ENCODE data around the gene HAPLN1. TPM values are rescaled to one million over a fixed set of nuclear protein-coding genes. Genes with fewer than 3 reads are reported as not detected.
A peak's percentile ranks its signal among the peaks of the same experiment; 100 is the strongest.

Gene HAPLN1
- polyA plus RNA-seq, 2 of the 4 experiments (the other 2 are of a cell fraction): not detected

DNA sequence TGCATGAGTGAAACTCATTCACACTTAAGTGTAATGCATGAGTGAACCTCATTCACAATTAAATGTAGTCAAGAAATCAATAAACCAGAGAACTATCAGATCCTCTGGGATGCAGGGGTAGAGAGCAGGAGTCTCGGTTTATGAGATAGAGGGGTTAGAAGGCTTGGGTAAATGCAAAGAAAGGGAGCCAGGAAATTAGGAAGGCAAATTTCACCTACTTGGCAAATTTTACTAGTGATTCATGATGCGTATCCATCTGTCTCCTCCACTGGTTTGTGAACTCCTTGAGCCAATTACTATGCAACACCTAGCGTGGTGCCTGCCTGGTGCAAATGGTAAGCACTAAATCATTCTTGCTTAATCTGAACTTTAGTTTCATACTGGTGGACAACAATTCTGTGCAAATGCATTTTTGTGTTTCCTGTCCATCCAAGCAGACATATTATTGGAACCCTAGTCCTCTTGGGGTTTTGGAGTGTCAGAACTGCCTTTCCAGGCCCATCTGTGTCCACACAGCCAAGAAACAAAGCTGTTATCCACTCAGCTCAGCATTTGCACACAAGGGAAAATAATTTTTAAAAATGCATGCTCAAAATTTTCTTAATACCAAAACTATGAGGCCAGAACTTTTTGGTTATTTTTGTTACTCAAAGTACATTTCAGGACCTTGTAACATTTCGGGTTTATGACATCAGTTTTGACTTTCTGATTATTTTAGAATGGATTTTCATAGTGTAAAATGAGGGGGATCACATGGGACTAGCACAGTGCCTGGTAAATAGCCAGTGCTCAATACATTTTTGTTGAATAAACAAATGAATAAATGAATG, 5.2 kb downstream of the HAPLN1 start:
- Histone ChIP-seq H3K4me2 (no peak overlapping the region), H3K4me1 (no peaks in the 10 kb centered on the region), H3K4me3 (no peak overlapping the region), H3K27ac (no peak overlapping the region), H3K9me3 (no peaks in the 10 kb centered on the region)
- DNase-seq (ENCODE audit: low read depth in 1 of 2, low spot score in 1 of 2) (no peak), FAIRE-seq (no peak), ATAC-seq (no peak)
- WGBS (ENCODE audit: missing lambda C conversion rate): 25% methylated on average over 4 of the region's 4 CpGs
- POLR2A ChIA-PET: no interaction called here
- TF ChIP-seq RAD21 (conservative IDR thresholded peaks at IDR 0.05 in 1 of 2, IDR thresholded peaks at IDR 0.05 in 1 of 2): no peak
- TF ChIP-seq MAZ (IDR thresholded peaks at IDR 0.05; ENCODE audit: borderline replicate concordance, low read depth, low read length): no peak
- TF ChIP-seq HOXA7 (CRISPR knock-in tag; IDR thresholded peaks at IDR 0.05): no peak
- TF ChIP-seq POLR2A (IDR thresholded peaks at IDR 0.05; ENCODE audit: low read length): no peak
- CTCF ChIA-PET: interaction anchor here (1.0 kb wide), 1 partner anchor 1403 kb away, joined by 3 read pairs; no protein-coding TSS in a partner anchor

GRCh38 chr5:83714810-83715209, 5.8 kb downstream of the HAPLN1 start:
- ATAC-seq (no peak), FAIRE-seq (no peak), DNase-seq (ENCODE audit: low read depth in 1 of 2, low spot score in 1 of 2) (no peak)
- no peaks in the 10 kb centered on the region for H3K9me3 ChIP-seq
- H3K4me2 ChIP-seq: no peak overlapping the region
- H3K27ac ChIP-seq: no peak overlapping the region
- WGBS (ENCODE audit: missing lambda C conversion rate): 20% methylated on average over 1 of the region's 1 CpG
- H3K4me1 ChIP-seq: no peaks in the 10 kb centered on the region
- CTCF ChIA-PET: no interaction called here
- H3K4me3 ChIP-seq: no peak overlapping the region
- TF ChIP-seq TFCP2L1 (CRISPR knock-in tag; IDR thresholded peaks at IDR 0.05) (no peak), NFE2L2 (conservative IDR thresholded peaks at IDR 0.05; ENCODE audit: low read length) (no peak), ZNF302 (CRISPR knock-in tag; IDR thresholded peaks at IDR 0.05) (no peak), SMC3 (IDR thresholded peaks at IDR 0.05) (no peak), RFX5 (IDR thresholded peaks at IDR 0.05) (no peak), POLR2A (IDR thresholded peaks at IDR 0.05; ENCODE audit: low read length) (no peak), HDAC2 (IDR thresholded peaks at IDR 0.05) (no peak), EHF (CRISPR knock-in tag; IDR thresholded peaks at IDR 0.05) (no peak), HEYL (CRISPR knock-in tag; IDR thresholded peaks at IDR 0.05) (no peak), HOXA7 (CRISPR knock-in tag; IDR thresholded peaks at IDR 0.05) (no peak)
- TF ChIP-seq, protein P1, sequence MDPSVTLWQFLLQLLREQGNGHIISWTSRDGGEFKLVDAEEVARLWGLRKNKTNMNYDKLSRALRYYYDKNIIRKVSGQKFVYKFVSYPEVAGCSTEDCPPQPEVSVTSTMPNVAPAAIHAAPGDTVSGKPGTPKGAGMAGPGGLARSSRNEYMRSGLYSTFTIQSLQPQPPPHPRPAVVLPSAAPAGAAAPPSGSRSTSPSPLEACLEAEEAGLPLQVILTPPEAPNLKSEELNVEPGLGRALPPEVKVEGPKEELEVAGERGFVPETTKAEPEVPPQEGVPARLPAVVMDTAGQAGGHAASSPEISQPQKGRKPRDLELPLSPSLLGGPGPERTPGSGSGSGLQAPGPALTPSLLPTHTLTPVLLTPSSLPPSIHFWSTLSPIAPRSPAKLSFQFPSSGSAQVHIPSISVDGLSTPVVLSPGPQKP (IDR thresholded peaks at IDR 0.05; ENCODE audit: low read depth, low read length): no peak
- POLR2A ChIA-PET: no interaction called here

DNA sequence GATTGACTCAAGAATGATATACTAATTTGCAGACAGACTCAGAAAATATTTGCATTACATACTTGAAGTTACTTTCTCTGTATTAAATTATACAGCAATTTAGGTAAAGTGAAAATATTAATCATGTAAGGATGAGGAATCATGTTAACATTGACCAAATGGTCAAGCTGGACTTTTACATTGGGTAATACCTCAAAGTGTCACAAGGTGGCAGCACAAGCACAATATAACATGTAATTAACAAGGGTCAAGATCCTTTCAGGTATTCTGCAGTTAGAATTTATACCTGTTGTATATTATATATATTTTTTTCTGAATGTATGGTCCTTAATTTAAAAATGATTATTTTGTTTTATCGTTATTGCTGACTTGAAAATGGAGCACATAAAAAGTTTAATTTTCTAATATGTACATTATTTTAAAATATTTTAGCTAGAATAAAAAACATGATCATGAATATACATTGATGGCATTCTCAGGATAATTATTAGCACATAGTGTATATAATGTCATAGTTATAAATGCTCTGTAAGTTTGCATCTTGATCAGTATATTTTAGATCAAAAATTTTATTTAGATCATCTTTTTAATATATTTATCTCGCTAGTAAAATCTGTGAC, 8.6 kb downstream of the HAPLN1 start:
- DNase-seq (ENCODE audit: low read depth in 1 of 2, low spot score in 1 of 2): peak; percentile 23 to 59

More for the DNA sequence above, 8.6 kb downstream of the HAPLN1 start:
- no peak overlapping the region for H3K4me3 ChIP-seq
- ATAC-seq (peak in 1 of 2 experiments; percentile 70; a peak in 3 of 6 replicates), FAIRE-seq (peak; percentile 79)
- ChIA-PET CTCF (interaction anchor here (0.6 to 3.7 kb wide), 8 partner anchors 10 to 1424 kb away, joined by 3 to 19 read pairs (median 4); partner anchors contain the start of gene HAPLN1), POLR2A (no interaction called here)
- H3K4me2 ChIP-seq: no peak overlapping the region
- WGBS (ENCODE audit: missing lambda C conversion rate): 23% methylated on average over 2 of the region's 2 CpGs
- TF ChIP-seq SMC3 (IDR thresholded peaks at IDR 0.05) (peak; percentile 56), HEYL (CRISPR knock-in tag; IDR thresholded peaks at IDR 0.05) (no peak), SREBF2 (IDR thresholded peaks at IDR 0.05) (no peak), RAD21 (conservative IDR thresholded peaks at IDR 0.05 in 1 of 2, IDR thresholded peaks at IDR 0.05 in 1 of 2) (peak; percentile 62 to 65)
- TF ChIP-seq, protein P2, sequence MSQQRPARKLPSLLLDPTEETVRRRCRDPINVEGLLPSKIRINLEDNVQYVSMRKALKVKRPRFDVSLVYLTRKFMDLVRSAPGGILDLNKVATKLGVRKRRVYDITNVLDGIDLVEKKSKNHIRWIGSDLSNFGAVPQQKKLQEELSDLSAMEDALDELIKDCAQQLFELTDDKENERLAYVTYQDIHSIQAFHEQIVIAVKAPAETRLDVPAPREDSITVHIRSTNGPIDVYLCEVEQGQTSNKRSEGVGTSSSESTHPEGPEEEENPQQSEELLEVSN (IDR thresholded peaks at IDR 0.05; ENCODE audit: borderline replicate concordance, low read depth): no peak
- TF ChIP-seq, protein P3, sequence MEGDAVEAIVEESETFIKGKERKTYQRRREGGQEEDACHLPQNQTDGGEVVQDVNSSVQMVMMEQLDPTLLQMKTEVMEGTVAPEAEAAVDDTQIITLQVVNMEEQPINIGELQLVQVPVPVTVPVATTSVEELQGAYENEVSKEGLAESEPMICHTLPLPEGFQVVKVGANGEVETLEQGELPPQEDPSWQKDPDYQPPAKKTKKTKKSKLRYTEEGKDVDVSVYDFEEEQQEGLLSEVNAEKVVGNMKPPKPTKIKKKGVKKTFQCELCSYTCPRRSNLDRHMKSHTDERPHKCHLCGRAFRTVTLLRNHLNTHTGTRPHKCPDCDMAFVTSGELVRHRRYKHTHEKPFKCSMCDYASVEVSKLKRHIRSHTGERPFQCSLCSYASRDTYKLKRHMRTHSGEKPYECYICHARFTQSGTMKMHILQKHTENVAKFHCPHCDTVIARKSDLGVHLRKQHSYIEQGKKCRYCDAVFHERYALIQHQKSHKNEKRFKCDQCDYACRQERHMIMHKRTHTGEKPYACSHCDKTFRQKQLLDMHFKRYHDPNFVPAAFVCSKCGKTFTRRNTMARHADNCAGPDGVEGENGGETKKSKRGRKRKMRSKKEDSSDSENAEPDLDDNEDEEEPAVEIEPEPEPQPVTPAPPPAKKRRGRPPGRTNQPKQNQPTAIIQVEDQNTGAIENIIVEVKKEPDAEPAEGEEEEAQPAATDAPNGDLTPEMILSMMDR (IDR thresholded peaks at IDR 0.05): peak; percentile 70
- H3K4me1 ChIP-seq: no peaks in the 10 kb centered on the region
- no peak overlapping the region for H3K27ac ChIP-seq
- no peaks in the 10 kb centered on the region; the same call in 2 of the 3 replicates for H3K9me3 ChIP-seq

Data from A549 (cell line).